ENCODE data around the gene PLXNA2.

PLXNA2 gene

GRCh38 chr1:207988326-207989165, 255.6 kb downstream of the PLXNA2 start:
- peak; percentile 26 for DNase-seq

- no peak for DNase-seq
These were observed 257.0 kb downstream of the PLXNA2 start for GRCh38 chr1:207987164-207987563.

GRCh38 chr1:207985996-207986395, 258.2 kb downstream of the PLXNA2 start:
- no peak for DNase-seq

- DNase-seq, result no peak
These were observed 259.2 kb downstream of the PLXNA2 start for GRCh38 chr1:207984831-207985572.

- DNase-seq, result no peak
These were observed 261.0 kb downstream of the PLXNA2 start for GRCh38 chr1:207983044-207983635.

GRCh38 chr1:207981976-207982375, 262.2 kb downstream of the PLXNA2 start:
- peak; percentile 61 for DNase-seq

- DNase-seq, result no peak
These were observed 265.7 kb downstream of the PLXNA2 start for GRCh38 chr1:207978441-207978840.

- DNase-seq, result no peak
These were observed 266.3 kb downstream of the PLXNA2 start for GRCh38 chr1:207977876-207978275.

- DNase-seq, result peak; percentile 50
These were observed 270.2 kb downstream of the PLXNA2 start for GRCh38 chr1:207973898-207974568.

GRCh38 chr1:207972337-207972736, 271.8 kb downstream of the PLXNA2 start:
- no peak for DNase-seq

Data from OCI-M1 (cell line).